HG03565 (cell line): Measurements from ENCODE around the gene MUC6.

Experiments
- ATAC-seq: cut with Tn5 transposase; IDR thresholded peaks from one replicate; pipeline ENCODE4 v1.9.1; 2021; ENCODE audit warnings: mild to moderate bottlenecking, moderate library complexity; ENCODE audit not compliant: unreplicated experiment

MUC6 gene

DNA sequence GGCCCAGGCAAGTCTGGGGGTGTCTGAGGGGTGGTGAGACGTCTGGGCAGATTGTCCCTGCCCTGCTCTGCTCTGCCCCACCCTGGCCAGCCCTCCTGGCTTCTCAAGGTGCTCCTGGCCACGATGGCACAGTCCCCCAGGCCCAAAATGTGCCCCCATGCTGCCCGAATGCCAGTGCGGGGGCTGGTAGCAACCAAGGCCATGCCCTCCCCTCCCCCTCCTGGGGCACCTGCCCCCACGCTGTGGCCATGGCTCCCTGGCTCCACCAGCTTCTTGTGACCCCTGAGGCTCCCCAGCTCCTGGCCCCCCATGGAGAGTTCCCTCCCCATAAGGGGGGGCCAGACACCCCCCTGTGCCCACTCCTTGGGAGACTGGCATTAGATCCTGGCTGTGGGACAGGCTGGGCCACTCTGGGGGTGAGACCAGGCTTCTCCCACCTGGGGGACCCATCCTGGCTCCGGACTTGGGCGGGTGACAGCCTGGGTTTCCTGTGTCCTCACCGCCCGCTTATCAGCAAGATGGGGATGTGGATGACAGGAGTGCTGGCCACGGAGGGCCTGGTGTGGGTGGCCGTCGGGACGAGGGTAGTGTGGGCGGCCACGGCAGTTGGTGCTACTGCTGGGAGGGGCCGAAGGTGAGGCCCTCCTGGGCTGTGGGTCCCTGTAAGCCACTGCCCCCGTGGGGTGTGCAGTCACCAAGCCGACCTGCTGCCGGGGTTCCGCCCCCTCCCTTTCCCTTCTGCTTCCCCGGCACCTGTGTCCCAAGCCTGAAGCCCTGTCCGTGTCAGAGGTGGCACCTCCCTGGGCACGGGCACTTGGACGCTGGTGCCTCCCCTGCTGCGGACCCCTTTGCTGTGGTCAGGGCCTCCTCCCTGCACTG, 15.9 kb upstream of the MUC6 start:
- no peak for ATAC-seq

DNA sequence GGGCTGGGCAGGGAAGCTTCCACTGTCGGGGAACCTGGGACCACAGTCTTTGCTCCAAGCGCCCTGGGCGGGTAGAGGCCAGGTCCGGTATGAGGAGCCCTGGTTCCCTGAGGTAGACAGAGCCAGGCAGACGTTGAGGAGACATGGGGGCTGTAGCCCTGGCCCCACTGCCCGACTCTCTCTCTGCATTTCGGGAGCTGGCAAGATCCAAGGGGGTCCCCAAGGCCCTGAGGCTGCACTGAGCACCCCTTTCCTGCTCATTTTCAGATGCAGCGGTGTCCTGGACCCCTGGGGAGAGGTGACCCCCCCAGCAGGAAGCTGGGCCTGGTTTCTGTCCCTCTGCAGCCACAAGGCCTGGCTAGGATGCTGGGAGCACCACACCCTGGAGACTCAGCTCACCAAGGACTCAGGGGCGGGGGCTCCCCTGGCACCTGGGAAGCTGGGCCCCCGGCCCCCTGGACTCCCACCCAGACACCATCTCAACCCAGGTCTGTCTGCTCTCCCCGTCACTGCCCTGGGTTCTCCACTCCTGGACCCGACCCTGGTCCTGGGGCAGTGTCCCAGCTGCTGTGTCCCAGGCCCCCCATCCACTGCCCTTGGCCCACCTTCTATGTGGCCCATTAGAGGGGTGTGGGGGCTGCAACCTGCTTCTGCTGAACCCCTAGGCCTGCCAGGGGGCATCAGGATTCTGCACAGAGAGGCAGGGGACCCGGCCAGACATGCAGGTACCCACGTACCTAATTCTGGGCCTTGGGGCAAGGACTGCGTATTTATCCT, 15.0 kb upstream of the MUC6 start:
- ATAC-seq: no peak

DNA sequence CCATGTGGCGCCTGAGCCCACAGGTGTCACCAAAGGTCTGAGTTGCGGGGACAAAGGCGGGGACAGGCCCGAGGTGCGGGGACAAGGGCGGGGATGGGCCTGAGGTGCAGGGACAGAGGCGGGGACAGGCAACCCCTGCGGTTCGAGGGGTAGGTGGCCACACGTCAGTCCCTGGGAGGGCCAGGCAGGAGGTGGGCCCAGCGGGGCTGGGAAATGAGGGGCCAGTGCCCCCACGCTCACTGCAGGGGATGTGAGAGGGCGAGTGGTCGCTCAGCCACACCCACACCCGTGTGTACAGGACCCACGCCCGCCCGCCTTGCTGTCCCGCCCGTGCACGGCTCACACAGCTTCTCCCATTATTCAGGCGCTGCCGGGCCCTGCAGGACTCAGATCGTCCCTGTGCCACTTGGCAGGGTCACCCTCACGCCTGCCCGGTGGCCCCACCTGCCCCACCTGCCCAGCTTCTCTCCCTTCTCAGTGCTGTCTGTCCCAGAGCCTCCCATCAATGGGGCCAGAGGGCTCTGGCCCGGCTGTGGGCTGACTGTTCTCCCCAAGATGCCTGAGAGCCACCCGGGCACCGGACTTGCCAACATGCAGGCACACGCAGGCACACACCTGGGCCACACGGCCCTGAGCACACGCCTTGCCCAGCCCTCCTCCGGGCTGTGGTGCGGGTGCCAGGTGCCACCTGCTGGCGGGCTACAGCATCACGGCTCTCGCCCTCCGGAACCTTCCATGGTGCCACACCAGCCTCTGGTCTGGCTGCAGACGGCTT, 14.2 kb upstream of the MUC6 start:
- no peak for ATAC-seq

DNA sequence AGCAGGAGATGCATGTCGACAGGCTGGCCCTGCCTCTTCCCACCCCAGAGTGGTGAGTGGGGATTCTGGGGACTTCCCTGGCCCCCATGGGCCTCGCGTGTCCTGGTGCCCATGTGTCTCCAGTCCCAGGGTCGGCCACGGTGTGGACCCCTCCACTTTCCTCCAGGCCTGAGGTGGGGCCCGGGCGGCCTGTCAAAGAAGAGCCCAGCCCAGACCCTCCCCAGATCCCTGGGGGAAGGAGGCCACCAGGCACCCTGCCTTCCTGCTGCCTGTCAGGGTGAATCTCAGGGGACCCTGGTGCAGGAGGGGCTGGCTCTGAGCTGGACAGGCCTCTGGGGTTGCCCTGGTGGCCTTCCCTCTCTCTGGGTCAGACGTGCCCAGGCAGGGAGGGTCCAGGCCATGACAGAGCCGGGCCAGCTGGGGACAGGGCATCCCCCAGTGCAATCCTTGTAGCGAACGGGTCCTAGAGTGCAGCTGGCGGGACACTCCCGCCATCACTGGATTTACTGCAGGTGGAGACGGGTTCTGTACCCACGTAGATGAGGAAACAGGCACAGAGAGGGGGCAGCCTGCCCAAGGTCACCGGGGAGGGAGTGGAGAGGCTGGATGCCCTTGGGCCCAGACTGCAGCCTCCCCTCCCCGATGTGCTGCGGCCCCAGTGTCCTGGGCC, 13.5 kb upstream of the MUC6 start:
- ATAC-seq: no peak

DNA sequence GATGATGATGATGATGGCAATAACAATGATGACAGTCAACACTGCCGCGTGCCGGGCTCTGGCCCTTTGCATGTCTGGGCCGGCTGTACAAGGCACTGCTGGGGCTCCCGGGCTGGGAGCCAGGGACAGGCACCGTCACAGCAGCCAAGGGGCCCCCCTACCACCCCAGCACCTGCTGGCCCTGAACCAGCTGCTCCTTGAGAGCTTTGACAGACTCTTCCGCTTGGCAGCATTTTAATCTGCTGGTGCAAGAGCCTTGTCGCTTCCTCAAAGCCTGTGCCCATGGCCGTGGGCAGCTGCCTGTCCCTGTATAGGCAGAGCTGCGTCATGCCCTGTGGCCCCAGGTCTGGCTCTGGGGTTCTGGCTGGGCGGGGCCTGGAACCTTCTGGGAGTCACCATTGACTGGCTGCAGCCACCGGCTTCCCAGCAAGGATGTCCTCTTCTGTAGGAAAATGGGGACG, 12.9 kb upstream of the MUC6 start:
- ATAC-seq: no peak

DNA sequence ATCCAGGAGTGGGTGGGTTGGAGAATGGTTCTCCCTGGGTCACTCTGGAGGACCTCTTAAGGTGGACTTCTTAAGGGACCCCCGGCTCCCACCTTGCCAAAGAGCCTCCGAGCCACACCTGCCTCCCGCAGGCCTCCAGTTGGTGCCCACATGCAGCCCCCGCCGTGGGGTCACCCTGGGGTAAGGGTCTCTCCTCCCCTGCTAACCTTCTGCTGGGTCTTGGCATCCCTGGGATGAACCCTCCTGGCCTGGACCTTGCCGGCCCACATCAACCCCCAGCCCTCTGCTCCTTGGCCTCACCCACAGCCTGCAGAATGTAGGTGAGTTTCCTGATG, 12.5 kb upstream of the MUC6 start:
- ATAC-seq: no peak

DNA sequence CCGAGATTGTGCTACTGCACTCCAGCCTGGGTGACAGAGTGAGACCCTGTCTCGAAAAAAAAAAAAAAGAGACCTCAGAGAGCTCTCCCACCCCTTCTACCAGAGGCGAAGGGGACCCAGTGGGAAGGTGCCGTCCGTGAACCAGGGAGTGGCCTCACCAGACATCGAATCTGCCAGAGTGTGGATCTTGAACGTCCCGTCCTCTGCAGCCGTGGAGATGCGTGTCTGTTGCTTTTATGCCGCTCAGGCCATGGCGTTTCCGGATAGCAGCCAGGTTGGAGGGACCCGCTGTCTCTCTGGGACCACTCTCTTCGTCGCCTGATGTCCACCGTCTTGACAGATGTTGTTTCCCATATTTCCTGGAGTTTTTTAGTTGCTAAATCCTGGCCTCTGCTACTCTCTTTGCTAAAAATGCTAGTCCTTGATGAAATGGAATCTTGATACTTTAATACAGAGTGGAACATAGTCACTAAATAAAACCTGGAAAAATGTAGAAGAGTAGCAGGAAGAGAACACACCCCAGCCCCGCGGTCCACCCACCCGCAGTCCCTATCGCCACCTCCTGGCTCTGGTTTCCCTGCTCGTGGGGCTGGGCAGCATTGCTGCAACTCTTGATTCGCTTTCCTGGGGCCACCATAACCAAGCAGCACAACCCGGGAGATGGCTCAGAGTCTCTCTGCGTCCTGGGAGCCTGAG, 12.0 kb upstream of the MUC6 start:
- no peak for ATAC-seq

DNA sequence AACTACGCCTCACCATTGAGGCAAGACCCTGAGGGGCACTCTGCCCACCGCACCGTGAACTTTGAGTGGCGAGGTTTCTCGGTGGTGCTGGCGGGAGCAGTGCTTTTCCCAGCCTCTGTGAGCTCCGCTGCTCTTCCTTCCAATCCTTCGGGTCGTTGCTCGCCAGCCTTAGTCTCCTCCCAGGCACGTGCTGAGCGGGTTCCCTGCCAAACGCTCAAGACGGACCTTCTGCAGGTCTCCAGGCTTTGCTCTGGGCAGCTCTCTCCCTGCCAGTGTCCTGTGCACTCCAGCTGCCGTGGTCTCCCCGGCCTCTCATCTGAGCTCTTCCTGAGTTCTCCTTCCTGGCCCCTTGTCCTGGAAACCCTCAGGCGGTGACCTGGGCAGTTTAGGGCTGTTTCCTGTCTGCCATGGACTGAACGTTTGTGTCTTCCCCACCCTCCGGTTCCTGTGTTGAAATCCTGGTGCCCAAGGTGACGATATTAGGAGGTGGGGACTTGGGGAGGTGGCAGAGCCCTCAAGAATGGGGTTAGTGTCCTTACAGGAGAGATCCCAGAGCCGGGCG, 11.2 kb upstream of the MUC6 start:
- no peak for ATAC-seq

DNA sequence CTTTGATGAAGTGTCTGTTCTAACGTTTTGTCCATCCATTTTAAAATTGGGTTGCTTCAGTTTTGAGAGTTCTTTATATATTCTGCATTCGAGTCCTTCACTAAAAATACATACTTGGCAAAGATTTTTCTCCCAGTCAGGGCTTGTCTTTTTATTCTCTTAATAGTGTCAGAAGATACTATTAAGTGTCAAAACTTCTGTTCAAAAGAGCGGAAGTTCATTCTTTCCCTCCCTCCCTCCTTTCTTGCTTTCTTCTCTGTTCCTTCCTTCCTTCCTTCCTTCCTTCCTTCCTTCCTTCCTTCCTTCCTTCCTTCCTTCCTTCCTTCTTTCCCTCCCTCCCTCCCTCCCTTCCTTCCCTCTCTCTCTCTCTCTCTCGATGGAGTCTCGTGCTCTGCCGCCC, 7.6 kb upstream of the MUC6 start:
- ATAC-seq: no peak

DNA sequence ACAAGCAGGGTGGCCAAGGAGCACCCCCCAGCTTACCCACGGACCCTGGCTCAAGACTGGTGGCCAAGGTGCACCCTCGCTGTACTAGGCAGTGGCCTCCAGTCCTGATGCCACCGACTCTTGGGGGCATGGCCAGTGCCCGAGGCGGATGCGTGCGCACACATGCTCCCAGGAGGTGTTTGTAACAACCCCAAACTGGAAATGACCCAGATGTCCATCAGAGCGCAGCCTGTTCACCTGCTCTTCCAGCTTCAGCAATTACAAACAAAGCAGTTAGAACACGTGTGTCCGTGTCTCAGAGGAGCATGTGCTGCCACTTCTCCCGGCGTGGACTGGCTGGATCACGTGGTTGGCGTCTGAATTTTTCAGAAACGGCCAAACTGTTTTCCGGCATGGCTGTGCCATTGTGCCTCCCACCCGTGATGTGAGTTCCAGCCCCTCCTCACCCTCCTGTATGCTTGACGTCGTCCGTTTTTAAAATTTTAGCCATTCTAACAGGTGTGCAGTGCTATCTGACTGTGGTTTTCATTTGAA, 7.1 kb upstream of the MUC6 start:
- ATAC-seq: no peak

DNA sequence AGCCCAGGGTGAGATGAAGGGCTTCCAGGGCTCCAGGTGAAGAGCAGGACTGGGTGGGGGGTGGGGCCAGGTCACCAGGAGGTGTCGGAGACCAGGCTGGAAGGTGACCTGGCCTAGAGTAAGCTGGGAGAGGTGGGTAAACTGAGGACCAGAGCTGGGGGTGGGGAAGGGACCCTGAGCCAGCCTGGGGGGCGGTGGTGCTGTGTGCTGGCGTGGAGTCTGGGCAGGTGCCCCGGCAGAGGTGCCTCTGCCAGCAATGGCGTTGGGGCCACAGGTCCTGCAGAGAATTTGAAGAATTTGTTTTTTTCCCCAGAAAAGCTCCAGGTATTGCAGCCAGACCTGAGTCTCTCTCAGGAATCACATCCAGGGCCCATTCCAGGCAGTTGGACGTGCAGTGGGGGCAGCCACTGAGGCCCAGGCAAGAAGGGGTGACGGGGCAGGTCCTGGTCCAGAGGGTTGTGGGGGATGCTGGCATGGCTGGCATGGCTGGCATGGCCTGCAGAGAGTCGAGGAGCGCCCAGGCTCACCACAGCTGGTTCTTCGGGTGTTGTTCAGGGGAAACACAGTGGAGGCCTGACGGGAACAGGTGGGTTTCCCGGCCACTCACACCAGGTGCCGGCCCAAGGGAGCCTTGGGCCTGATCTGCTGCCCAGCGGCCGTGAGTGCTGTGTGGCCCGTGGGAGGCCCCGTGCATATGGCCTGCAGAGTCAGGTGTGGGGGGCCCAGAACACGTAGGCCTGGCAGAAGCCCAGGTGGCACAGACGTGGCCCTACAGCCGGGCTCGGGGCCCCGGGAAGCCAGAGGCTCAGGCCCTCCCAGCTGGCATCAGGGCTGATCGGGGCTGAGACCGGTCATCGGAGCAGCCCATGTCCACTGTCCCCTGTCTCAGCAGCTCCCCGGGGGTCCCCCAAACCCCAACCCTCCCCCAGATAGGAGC, 6.4 kb upstream of the MUC6 start:
- ATAC-seq: no peak

DNA sequence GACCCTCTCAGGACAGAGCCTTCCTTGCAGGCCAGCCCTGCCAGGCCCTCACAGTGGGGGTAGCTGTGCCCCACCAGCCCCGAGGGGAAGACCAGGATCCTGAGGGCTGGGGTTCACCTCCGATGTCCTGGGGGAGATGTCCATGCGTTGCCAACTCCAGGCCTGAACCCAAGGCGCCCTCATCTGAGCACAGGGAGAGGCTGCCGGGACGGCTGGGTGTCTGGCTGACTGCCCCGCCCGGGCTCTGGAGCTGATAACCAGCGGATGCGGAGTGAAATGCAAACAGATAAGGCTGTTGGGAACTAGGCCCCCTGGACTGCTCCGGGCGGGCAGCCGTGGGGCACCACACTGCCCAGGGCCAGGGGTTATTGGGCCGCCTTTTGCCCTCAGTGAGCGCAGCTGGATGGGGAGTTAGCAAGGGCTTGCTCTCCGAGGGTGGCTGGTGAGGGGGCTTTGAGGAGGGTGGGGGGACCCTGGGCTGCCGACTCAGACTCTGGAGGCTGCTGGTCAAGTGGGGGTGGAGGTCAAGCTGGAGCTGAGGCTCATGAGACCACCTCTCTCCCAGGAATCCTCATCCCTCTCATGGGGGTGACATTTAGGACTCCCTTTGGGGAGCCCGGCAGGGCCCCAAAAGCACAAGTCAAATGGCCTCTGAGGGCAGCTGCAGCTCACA, 5.6 kb upstream of the MUC6 start:
- ATAC-seq: no peak

DNA sequence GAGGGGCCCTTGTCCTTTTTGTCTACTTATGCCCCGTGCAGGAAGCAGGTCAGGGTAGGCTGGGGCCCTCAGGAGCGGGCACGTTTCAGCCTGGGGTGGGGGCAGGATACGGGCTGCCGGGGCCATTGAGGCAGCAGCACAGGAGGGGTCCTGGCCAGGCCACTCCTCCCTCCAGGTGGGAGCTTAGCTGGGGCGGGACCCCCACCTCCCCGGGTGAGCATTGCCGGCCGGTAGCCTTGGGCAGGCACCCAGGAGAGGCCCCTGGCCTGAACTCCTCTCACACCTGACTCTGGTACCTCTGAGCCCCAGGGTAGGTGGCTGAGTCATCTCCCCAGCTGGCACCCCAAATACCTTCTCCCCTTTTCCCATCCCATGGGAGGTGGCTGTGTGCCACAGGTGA, 5.0 kb upstream of the MUC6 start:
- ATAC-seq: no peak

DNA sequence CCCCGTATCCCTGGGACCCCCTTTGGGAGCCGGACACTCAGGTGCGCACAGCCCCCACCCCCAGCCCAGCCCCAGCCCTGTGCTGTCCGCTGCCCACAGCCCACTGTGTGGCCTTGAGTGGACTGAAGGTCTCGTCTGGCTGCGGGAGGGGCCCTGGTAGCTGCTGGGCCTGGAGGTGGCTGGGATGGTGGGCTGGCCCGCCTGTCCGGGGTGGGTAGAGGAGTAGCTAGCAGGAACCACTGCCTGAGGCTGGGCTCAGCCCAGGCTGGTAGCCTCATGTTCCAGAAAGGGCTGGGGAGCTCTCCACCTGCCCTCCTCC, 4.6 kb upstream of the MUC6 start:
- ATAC-seq: no peak

DNA sequence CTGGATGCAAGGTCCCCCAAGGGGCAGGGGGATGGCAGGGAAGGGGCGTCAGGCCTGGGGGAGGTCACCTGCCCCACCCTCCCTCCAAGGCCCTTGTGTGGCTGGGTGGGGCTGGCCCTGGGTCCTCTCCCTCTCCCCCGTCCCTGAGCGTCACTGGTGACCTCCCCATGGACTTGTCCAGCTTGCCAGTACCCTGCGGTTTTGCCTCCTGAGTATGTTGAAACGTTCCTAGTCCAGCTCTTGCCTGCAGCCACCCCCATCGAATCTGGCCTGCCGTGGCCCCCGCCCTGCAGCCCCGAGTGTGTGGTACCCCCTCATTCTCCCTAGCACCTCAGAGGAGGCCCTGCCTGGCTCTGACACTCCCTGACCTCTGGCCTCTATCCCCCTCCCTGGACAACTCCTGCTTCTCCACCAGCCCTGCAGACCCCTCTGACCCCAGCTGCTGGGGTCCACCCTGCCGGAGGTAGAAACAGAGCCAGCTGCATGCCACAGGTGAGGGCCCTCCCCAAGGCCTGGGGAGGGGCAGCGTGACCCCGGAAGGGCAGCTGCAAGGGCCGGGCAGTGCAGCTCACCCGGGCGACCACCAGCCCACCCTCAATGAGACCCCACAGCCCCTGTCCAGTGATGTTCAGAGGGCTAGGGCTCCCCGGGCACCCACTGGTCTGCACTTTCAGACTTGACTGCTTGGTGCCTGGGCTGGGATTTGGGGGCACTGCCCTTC, 4.1 kb upstream of the MUC6 start:
- ATAC-seq: no peak

DNA sequence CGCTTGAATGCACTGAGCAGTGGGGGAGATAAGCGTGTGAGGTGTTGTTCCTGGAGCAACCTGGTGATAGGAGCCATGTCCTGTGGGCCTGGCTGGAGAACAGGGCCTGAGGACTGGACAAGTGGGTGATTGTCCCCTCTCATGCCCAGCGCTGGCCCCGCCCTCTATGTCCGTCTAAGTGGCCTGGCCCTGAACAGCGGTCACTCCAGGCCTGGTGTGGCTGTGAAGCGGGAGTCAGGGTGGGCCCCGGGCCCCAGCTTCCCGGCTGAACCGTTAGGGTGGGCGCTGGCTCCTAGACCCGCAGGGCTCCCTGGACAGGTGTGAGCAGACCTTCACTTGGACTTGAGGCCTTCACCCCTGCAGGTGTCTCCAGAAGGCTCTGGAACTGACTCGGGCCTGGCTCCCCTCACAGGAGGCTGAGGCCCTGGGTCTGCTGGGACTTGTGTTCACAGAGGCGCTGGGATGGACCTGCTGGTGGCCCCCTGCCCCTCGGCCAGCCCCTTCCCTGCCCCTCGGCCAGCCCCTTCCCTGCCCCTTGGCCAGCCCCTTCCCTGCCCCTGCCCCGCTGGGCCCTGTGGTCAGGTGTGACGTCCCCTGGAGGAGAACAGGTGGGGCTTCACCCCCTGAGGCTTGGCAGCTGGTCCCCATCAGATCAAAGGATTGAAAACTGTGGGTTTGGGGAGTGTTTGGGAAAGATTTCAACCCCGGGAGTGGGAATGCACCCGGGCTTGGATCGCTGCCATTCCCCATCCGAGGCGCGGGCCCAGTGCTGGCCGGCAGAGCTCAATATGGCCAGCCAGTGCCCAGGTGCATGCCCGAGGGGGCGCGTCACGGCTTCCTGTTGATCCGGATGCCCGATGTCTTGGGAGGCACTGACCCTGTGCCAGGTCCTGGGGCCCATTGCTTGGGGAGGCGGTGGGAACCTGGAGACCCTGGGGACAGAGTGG, 3.2 kb upstream of the MUC6 start:
- ATAC-seq: no peak

DNA sequence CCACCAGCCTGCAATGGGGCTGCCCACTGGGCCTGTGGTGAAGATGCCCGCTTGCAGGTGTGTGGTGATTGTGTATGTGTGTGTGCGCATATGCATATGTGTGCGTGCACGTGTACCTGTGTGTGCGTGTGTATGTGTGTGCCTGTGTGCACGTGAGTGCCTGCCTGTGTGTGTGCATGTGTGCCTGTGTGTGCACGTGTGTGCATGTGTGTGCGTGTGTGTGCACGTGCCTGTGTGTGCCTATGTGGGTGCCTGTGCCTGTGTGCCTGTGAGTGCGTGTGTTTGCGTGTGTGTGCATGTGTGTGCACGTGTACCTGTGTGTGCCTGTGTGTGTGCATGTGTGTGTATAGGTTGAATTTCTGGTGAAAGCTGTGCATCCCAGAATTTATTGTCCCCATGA, 2.4 kb upstream of the MUC6 start:
- ATAC-seq: no peak
